ENCODE measurements around the gene ITCH. TPM values are rescaled to one million over a fixed set of nuclear protein-coding genes. Genes with fewer than 3 reads are reported as not detected.

Gene ITCH
- total RNA-seq, 2 donors from 2014 or later, result 22.4 to 24.4 TPM

- Histone ChIP-seq H3K4me3 (no peak overlapping the region), H3K9me3 (no peaks in the 10 kb centered on the region), H3K36me3 (replicated peaks in 1 of 2; ENCODE audit: insufficient read depth in 1 of 2, low read depth in 2 of 2) (peaks cover 0 to 17% of the 10 kb centered on the region in 2 donors), H3K4me1 (no peaks in the 10 kb centered on the region), H3K27me3 (no peaks in the 10 kb centered on the region), H3K27ac (no peak overlapping the region)
- 64 to 68% methylated on average over 2 of the region's 2 CpGs for WGBS, 2 donors
- TF ChIP-seq CTCF (IDR thresholded peaks at IDR 0.05) (no peak), POLR2A (IDR thresholded peaks at IDR 0.05) (no peak)
- DNase-seq (no peak), ATAC-seq (no peak)
- intact Hi-C loops (cut with DNase I), result no loop called here
These were observed 98.7 kb downstream of the ITCH start for GRCh38 chr20:34461779-34462087.

GRCh38 chr20:34468951-34469350 is 105.9 kb downstream of the ITCH start:
- H3K9me3 ChIP-seq, result no peaks in the 10 kb centered on the region
- H3K4me3 ChIP-seq, result no peak overlapping the region
- no peak overlapping the region for H3K27ac ChIP-seq
- peaks cover 0 to 5% of the 10 kb centered on the region in 2 donors for H3K36me3 ChIP-seq (replicated peaks in 1 of 2; ENCODE audit: insufficient read depth in 1 of 2, low read depth in 2 of 2)
- TF ChIP-seq CTCF (IDR thresholded peaks at IDR 0.05) (no peak), POLR2A (IDR thresholded peaks at IDR 0.05) (no peak)
- 88% methylated on average over 1 of the region's 1 CpG for WGBS, 2 donors
- ATAC-seq, result no peak
- DNase-seq, result no peak
- intact Hi-C loops (cut with DNase I), result no loop called here
- no peaks in the 10 kb centered on the region for H3K4me1 ChIP-seq
- no peaks in the 10 kb centered on the region for H3K27me3 ChIP-seq

GRCh38 chr20:34472246-34472925 is 109.3 kb downstream of the ITCH start:
- TF ChIP-seq CTCF (IDR thresholded peaks at IDR 0.05) (no peak), POLR2A (IDR thresholded peaks at IDR 0.05) (no peak)
- no peak for ATAC-seq
- peaks cover 5% of the 10 kb centered on the region for H3K4me1 ChIP-seq
- DNase-seq, result no peak
- WGBS, 2 donors, result 82 to 84% methylated on average over 6 of the region's 6 CpGs
- no peak overlapping the region for H3K27ac ChIP-seq
- no peaks in the 10 kb centered on the region for H3K9me3 ChIP-seq
- H3K4me3 ChIP-seq, result no peak overlapping the region
- H3K27me3 ChIP-seq, result no peaks in the 10 kb centered on the region
- H3K36me3 ChIP-seq (replicated peaks in 1 of 2; ENCODE audit: insufficient read depth in 1 of 2, low read depth in 2 of 2), result peaks cover 0 to 5% of the 10 kb centered on the region in 2 donors
- intact Hi-C loops (cut with DNase I), result no loop called here

GRCh38 chr20:34473262-34473883 is 110.3 kb downstream of the ITCH start:
- H3K36me3 ChIP-seq (replicated peaks in 1 of 2; ENCODE audit: insufficient read depth in 1 of 2, low read depth in 2 of 2), result peaks cover 0 to 9% of the 10 kb centered on the region in 2 donors
- no peaks in the 10 kb centered on the region for H3K9me3 ChIP-seq
- H3K4me3 ChIP-seq, result no peak overlapping the region
- WGBS, 2 donors, result 86 to 89% methylated on average over 5 of the region's 5 CpGs
- ATAC-seq (no peak), DNase-seq (peak in 2 of 4 donors; percentile 15 to 33)
- TF ChIP-seq POLR2A (IDR thresholded peaks at IDR 0.05) (no peak), CTCF (IDR thresholded peaks at IDR 0.05) (peak in 1 of 7 experiments; percentile 11)
- H3K27ac ChIP-seq, result no peak overlapping the region
- peaks cover 5% of the 10 kb centered on the region for H3K4me1 ChIP-seq
- H3K27me3 ChIP-seq, result no peaks in the 10 kb centered on the region
- intact Hi-C loops (cut with DNase I), result no loop called here

Data from body of pancreas (tissue), 4 donors.